GM21515 (cell line): Measurements from ENCODE around the gene MAN2B1.
"Not testable (repeated sequence)": the region's sequence is repeated elsewhere in the genome, so short reads cannot be mapped to it uniquely, and the experiment has no call there.

Experiments
- ATAC-seq: cut with Tn5 transposase; IDR thresholded peaks from one replicate; pipeline ENCODE4 v1.9.1; 2021; ENCODE audit not compliant: unreplicated experiment

MAN2B1 gene

DNA sequence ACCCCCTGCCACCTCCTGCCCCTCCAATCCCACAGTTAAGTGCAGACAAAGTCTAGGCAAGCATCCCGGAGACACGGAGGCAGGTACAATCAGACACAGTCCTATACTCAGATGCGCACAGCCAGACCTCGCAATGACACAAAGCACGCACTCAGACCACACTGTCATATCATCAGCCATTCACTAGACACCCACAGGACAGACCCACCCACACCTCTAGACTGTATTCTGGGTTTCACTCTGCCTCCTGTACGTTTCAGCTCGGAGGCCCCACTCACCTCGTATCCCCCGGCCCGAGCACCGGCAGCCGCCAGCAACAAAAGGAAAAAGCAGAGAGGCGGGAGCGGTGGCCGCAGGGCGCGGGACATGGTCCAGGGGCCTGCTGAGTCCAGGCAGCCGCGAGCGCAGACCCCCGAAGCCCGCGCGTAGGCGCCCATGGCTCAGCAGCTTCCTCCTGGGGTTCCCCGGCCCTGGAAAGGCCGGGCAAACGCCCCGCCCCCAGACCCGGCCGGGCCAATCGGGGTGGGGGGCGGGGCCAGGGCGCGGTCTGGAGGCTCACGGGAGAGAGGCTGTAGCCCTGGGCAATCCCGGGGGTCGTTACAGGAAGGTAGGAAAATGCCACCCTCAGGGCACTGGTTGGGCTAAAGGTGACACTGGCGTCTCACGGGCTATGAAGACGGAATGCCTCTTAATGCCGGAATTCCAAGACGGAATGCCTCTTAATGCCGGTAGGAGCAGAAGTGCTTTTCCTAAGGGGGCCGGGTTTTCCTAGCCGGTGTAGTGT lies at the start of gene MAN2B1, which contains the start of gene WDR83:
Gene MAN2B1, minus strand, starts transcription at position 478 of the 784 bp plus-strand sequence. Its CDS starts 41 bp downstream, at position 437.
Gene WDR83, plus strand, starts transcription at position 543 of the 784 bp plus-strand sequence. CDS start 2,984 bp downstream, outside the sequence.
- ATAC-seq, result peak; percentile 37

DNA sequence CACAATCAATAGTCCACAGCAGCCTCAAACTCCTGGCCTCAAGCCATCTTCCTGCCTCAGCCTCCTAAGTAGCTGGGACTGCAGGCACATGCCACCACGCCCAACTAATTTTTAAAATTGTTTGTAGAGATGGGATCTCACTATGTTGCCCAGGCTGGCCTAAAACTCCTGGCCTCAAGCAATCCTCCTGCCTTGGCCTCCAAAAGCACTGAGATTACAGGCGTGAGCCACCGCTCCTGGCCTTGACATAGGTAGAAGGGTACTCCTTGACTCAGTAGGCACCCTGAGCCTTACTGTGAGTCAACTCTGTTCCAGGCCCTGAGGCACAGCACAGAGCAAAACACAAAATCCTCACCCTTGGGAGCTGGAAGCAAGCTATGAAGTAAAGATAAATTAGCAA lies 49.4 kb upstream of the MAN2B1 start:
- ATAC-seq, result no peak

DNA sequence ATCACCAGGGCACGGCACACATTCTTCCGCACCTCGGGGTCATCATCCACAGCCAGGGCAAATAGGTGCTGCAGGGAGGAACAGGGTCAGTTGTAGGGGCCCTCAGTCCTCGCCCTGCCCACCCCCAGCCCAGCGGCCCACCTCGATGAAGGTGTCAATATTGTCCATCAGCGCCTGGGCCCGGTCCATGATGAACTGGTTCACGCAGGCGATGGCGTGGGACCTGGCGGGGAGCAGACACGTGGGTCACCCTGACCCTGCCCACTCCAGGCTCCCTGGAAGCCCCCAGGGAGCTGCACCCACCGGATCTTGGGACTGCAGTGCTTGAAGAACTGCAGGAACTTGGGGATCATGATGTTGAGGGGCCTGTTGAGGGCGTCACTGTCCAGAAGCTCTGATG lies 48.6 kb upstream of the MAN2B1 start:
- no peak for ATAC-seq

DNA sequence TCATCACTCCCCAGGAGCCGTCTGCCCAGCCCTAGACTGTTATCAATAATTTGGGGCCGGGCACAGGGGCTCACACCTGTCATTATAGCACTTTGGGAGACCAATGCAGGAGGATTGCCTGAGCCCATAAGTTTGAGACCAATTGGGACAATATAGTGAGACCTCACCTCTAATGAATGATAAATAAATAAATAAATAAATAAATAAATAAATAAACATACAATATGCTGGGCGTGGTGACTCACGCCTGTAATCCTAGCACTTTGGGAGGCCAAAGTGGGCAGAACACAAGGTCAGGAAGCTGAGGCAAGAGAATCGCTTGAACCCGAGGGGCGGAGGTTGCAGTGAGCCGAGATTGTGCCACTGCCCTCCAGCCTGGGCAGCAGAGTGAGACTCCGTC lies 46.8 kb upstream of the MAN2B1 start:
- ATAC-seq, result not testable (repeated sequence)

DNA sequence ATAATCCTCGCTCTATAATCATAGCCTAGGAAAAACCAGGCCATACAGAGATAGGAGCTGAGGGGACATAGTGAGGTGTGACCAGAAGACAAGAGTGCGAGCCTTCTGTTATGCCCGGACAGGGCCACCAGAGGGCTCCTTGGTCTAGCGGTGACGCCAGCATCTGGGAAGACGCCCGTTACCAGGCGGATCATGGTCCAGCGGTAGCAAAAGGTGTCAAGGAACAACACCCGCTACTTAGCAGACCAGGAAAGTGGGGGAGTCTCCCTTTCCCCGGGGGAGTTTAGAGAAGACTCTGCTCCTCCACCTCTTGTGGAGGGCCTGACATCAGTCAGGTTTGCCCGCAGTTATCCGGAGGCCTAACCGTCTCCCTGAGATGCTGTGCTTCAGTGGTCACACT lies 45.5 kb upstream of the MAN2B1 start:
- ATAC-seq, result not testable (repeated sequence)

DNA sequence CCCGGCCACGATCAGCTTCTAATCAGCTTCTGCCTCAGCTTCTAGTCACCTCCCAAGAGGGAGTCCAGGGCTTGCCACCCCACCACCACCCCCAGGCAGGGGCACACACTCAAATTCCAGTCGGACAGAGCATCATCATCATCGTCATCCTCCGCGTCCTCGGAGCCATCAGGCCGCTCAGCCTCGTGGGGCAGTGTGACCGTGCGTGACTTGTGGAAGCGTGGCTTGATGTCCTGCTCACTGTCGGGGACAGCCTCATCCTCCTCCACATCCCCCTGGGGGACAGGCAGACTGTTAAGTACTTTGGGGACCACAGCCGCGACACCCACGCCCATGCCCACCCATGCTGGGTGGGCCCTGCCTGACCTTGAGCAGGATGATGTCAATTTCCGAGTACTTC lies 44.6 kb upstream of the MAN2B1 start:
- ATAC-seq, result no peak

DNA sequence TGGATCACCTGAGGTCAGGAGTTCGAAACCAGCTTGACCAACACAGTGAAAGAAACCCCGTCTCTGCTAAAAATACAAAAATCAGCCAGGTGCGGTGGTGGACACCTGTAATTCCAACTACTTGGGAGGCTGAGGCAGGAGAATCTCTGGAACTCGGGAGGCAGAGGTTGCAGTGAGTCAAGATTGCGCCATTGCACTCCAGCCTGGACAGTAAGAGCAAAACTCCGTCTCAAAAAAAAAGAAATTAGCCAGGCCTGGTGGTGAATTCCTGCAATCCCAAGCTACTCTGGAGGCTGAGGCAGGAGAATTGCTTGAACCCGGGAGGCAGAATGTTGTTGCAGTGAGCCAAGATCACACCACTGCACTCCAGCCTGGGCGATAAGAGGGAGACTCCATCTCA lies 42.1 kb upstream of the MAN2B1 start:
- no peak for ATAC-seq

DNA sequence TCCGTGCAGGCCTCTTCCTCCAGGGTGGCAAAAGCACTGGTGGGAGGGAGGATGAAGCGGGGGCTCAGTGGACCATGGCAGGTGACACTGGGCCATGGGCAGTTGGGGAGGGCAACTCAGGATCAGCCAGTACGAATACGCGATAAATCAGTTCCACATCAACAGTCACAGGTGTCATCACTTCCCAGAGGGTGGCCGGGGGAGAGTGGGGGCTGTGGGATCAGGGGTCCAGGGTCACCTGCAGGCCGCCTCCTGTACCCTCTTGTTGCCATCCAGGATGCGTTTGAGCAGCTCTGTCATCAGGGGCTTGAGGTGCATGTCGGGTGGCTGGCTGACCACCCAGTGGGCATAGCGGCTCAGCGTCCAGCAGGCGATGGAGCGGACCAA lies 39.8 kb upstream of the MAN2B1 start:
- no peak for ATAC-seq

DNA sequence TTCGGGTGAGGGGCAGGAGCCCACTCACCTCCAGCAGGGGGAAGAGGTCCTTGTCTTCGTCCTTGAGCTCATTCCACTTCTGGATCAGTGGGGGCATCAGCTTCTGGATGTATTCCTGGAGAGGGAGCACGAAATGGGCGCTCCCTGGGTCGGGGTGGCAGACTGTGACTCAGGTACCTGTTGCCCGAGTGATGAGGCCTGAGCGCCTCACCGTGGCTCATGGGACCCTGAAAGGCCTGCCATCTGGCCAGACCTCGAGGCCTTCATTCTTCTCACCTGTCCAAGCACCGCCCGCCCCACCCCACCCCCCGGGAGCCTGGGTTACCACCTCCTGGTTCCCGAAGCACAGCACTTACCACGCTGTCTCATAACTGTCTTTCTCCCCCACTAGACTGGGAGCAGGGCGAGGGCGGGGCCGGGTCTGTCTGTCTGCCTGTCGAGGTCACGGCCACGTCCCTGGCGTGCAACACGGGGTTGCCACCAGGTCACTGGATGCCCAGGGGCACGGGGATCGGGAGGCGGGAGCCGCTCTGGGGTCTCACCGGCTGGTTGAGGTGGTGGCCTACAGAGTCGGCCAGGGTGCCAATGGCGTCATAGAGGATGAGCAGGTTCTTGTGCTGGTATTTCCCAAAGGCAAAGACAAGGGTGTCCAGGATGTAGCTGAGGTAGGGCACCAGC lies 39.3 kb upstream of the MAN2B1 start:
- no peak for ATAC-seq

DNA sequence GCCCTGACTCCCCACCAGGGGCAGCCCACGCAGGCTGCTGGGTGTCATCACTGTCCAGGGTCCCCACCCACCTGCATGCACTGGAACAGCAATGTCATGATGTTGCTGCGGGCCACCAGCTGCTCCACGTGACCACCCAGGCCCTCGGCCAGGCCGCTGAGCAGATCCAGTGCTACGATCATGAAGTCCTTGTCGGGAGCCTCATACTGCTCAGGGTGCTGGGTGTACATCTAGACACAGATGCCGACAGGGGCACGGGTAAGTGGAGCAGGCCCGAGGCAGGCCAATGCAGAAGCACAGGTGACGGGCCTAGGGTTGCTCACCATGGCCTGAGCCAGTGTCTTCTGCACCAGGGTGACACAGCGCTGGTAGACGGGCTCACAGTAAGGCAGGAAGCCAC lies 38.6 kb upstream of the MAN2B1 start:
- no peak for ATAC-seq

DNA sequence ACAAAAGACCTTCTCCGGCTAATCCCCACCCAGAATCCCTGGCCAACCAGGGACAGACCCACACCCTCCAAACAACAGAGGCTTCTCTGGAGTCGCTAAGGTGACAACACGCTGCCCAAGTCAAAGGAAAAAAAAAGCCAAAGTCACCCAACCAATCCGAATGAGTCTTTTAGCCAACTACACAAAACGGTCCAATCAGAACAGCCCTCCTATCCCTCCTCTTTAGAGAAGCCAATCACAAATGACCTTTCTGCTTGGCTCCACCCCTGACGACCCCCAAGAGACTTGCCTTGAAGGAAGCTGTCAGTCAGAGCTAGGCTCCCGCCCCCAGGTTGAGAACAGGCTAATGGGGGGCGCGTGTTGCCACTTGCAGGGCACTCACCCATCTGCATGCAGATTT lies 36.5 kb upstream of the MAN2B1 start:
- ATAC-seq, result no peak

DNA sequence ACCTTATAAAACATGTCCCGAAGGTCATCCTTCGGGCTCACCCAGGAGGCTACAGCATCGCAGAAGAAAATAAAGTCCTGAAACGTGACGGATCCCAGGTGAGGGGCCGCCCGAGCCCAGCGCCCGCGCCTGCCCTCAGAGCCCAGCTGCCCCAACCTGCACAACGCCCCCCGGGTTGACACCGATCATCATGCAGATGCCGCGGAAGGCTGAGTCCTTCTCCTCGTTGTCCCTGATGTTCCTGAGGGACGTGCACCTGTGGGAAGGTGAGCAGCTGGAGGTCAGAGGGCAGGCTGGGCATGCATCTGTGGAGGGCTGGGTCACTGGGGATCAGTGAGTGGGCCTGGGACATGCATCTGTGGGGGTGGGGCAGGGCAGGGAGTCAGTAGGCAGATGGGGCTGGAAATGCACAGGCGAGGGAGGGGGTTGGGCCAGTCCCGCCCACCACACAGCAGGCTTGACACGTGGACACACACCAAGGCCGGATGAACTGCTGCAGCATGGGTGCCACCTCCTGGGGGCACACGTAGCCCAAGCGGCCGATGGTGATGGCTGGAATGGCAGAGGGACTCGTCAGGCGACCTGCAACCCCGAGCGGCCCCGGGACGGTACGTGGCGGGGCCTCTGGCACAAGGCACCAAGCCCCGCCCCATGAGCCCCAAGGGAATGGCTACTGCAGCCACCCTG lies 35.2 kb upstream of the MAN2B1 start:
- no peak for ATAC-seq

DNA sequence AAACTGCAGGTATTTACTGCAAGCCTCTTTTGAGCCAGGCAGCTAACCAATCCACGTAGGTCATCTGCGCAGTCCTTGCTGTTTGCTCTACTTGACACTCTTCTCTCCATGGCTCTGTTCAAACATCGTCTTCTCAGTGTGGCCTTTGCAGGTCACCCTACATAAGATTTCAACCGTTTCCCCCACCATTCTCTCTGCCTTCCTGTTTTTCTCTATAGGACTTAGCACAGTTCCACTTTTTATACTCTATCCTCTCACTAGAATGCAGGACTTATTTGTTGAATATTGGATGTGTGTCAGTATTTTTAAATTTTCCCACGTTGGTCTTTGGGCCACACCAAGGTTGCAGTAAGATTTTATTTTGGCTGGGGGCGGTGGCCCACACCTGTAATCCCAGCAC lies 31.6 kb upstream of the MAN2B1 start:
- ATAC-seq, result no peak

DNA sequence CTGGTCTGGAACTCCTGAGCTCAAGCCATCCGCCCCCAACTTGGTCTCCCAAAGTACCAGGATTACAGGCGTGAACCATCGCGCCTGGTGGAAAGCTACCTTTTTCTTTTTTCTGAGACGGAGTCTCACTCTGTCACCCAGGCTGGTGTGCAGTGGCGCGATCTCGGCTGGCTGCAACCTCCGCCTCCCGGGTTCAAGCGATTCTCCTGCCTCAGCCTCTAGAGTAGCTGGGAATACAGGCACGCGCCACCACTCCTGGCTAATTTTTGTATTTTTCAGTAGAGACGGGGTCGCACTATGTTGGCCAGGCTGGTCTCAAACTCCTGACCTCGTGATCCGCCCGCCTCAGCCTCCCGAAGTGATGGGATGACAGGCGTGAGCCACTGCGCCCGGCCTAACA lies 30.9 kb upstream of the MAN2B1 start:
- ATAC-seq, result not testable (repeated sequence)

DNA sequence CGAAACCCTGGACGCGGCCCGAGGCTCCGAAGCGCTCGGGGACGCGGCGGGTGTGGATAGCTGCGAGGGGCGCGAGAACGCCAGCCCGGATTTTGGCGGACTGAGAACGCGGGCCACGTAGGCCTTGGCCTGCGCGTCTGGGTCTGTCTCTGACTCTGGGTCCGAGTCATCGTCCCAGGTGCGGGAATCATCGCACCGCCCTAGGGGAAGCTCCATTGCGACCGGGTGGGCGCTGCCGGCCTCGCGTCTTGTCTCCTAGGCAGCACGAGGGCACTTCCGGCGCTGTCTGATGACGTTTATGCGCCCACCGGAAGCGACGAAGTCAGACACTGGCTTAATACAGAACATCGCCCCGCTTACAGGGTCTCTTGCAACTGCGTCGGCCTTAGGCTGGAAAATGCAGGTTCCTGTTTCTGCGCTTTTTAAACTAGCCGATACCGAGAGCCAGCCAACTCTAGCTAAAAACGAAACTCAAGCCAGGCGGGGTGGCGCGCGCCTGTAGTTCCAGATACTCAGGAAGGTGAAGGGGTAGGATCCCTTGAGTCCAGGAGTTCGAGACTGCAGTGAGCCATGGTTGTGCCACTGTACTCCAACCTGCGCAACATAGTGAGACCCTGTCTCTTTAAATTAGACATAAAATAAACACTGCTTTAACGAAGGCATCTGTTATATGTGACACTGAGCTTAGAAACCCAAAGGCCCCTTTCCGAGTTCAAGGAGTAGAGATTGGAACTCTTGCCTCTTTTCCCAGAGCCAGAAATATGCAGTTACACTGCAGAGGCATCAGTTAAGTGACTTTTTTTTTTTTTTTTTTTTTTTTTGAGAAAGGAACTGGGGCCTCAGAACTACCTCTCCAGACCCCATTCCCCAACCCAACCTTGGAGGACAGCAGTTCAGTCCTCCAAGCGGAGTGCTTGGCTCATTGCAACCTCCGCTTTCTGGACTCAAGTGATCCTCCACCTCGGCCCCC lies 30.1 kb upstream of the MAN2B1 start, which contains the start of gene FBXW9:
Gene FBXW9, minus strand, starts transcription at position 266 of the 970 bp plus-strand sequence. Its CDS starts 50 bp downstream, at position 216.
- peak; percentile 61 for ATAC-seq

DNA sequence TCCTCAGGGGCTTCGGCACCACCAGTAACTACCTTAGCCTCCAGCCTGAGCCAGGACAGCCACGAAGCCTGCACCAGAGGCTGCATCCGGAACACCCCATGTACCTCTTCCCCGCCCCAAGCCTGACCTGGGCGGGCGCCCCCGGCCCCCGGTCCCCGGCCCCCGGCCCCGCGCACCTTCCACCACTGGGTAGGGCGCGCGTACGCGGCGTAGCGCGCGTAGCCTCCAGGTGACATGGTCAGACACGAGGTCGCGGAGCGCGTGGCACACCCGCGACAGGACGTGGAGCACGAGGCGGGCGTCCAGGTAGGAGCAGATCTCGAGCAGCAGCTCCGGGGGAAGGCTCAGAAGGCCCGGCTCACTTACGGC lies 29.4 kb upstream of the MAN2B1 start:
- ATAC-seq, result peak; percentile 7

DNA sequence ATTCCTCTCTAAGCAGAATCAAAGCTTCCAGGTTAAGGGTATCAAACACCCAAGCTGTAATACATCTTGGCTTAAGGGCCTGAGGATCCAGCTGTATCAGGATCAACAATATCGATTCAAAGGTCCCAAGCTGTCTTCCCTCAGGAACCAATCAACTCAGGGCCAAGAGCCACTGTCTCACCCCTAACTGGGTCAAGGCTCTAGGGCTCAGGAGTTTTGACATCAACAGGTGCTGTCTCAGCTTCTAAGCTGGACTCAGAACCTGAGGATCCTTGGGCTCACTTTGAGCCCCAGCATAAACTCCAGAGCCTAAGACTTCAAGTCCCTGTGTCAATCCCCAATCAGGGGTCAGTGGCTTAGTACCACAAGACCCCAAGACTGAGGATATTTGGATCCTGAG lies 29.0 kb upstream of the MAN2B1 start:
- ATAC-seq, result no peak

DNA sequence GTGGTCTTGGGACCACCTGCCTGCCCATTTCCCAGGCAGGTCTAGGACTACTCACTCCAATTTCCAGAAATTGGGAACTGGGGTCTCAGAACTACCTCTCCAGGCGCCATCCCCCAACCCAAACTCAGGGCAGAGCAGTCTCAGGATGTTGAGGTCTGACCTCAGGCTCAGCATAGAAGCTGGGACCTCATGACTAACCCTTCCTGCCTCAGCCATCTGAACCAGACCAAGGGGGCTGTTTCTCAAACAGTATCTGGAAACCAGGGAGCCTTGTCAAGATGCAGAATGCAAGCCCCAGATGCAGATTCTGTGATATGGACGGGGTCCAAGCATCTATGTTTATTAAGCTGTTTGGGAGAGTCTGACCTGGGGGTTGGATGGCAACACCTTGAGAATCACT lies 28.6 kb upstream of the MAN2B1 start:
- no peak for ATAC-seq

DNA sequence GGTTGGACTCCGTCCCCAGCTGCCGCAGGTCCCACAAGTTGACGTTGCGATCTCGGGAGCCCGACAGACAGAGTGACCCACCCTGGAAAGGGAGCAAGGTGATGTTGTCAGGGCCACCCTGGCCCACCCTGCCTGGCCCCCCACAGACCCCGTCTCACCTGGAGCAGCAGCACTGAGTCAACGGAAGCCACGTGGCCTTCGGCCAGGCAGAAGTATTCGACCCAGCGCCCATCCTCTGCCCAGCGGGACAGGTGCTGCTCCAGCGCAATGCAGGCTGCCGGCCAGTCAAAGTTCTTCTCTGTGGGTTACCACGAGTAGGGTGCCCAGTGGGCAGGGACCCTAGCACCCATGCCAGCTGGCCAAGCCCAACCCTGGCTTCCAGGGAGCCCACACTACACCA lies 28.1 kb upstream of the MAN2B1 start:
- no peak for ATAC-seq

DNA sequence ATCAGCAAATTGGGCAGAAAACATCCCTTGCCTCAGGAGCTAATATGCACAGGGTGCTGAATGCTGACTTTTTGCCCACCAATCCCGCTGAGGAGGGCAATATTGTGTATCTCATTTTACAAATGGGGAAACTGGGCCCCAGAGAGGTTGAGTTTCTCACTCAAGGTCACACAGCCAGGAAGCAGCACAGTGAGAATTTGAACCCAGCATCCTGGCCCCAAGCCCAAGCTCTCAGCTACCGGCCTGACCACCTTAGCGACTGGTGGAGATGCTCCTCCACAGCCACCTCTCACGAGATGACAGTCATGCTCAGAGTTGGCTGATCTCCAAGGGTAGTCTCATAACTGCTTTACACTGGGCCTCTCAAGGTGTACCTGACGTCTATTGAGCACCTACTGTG lies 26.4 kb upstream of the MAN2B1 start:
- no peak for ATAC-seq
